ENCODE measurements around the gene SORCS2.

DNA sequence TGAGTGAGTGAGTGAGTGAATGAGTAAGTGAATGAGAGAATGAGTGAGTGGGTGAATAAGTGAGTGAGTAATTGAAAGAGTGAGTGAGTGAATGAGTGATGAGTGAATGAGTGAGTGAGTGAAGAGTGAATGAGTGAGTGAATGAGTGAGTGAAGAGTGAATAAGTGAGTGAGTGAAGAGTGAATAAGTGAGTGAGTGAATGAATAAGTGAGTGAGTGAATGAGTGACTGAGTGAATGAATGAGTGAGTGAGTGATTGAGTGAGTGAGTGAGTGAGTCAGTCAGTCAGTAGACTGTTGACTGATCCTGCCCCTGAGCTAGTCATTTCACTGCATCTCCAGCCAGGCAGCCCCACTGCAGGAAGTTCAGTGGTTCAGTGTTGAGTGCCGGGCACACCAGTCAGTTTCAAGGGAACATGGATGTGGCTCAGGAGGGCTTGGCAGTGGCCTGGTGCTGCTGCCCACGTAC lies 470.8 kb downstream of the SORCS2 start:
- no peak for TF ChIP-seq POLR2AphosphoS5 (IDR thresholded peaks at IDR 0.05)
- no peak for TF ChIP-seq EP300 (conservative IDR thresholded peaks at IDR 0.05; ENCODE audit: poor library complexity, severe bottlenecking)
- TF ChIP-seq, protein P1, sequence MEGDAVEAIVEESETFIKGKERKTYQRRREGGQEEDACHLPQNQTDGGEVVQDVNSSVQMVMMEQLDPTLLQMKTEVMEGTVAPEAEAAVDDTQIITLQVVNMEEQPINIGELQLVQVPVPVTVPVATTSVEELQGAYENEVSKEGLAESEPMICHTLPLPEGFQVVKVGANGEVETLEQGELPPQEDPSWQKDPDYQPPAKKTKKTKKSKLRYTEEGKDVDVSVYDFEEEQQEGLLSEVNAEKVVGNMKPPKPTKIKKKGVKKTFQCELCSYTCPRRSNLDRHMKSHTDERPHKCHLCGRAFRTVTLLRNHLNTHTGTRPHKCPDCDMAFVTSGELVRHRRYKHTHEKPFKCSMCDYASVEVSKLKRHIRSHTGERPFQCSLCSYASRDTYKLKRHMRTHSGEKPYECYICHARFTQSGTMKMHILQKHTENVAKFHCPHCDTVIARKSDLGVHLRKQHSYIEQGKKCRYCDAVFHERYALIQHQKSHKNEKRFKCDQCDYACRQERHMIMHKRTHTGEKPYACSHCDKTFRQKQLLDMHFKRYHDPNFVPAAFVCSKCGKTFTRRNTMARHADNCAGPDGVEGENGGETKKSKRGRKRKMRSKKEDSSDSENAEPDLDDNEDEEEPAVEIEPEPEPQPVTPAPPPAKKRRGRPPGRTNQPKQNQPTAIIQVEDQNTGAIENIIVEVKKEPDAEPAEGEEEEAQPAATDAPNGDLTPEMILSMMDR (IDR thresholded peaks at IDR 0.05; ENCODE audit: poor library complexity, severe bottlenecking), result no peak
- TF ChIP-seq MXI1 (conservative IDR thresholded peaks at IDR 0.05; ENCODE audit: poor library complexity, severe bottlenecking), result no peak
- no peak for TF ChIP-seq EZH2 (IDR thresholded peaks at IDR 0.05; ENCODE audit: borderline replicate concordance, insufficient read depth, low read length, poor library complexity, severe bottlenecking)
- TF ChIP-seq SMC3 (conservative IDR thresholded peaks at IDR 0.05; ENCODE audit: poor library complexity), result no peak
- TF ChIP-seq RAD21 (conservative IDR thresholded peaks at IDR 0.05), result no peak
- no peak for TF ChIP-seq TAF1 (IDR thresholded peaks at IDR 0.05; ENCODE audit: low read depth)
- no peak for TF ChIP-seq REST (IDR thresholded peaks at IDR 0.05; ENCODE audit: borderline replicate concordance)

All from neural cell (in vitro differentiated cells).